Measurements from ENCODE around the gene TMEM258.
A peak's percentile ranks its signal among the peaks of the same experiment; 100 is the strongest.

TMEM258 gene

GRCh38 chr11:61817471-61818202 lies 25.2 kb upstream of the TMEM258 start:
- no peaks in the 10 kb centered on the region for H4K20me1 ChIP-seq (ENCODE audit: insufficient read depth)
- peak overlapping the region; percentile 63; the same call in 1 of the 2 replicates for H2AFZ ChIP-seq (ENCODE audit: low read depth)
- peak overlapping the region; percentile 37 for H3K4me2 ChIP-seq
- H3K4me3 ChIP-seq (IDR thresholded peaks at IDR 0.05; ENCODE audit: insufficient read depth, low read depth, low read length) = no peak overlapping the region
- TF ChIP-seq CTCF (conservative IDR thresholded peaks at IDR 0.05; ENCODE audit: low read depth, low read length) = no peak
- H3K36me3 ChIP-seq (ENCODE audit: insufficient read depth) = no peaks in the 10 kb centered on the region
- peaks cover 8% of the 10 kb centered on the region for H3K4me1 ChIP-seq (ENCODE audit: low read depth, poor library complexity, severe bottlenecking)
- H3K9ac ChIP-seq = peak overlapping the region; percentile 67; the same call in 1 of the 2 replicates
- H3K79me2 ChIP-seq (ENCODE audit: insufficient read depth, low read depth) = no peaks in the 10 kb centered on the region
- no peak overlapping the region; the same call in 1 of the 2 replicates for H3K27ac ChIP-seq
- H3K27me3 ChIP-seq (ENCODE audit: insufficient read depth, low read depth) = no peaks in the 10 kb centered on the region

DNA sequence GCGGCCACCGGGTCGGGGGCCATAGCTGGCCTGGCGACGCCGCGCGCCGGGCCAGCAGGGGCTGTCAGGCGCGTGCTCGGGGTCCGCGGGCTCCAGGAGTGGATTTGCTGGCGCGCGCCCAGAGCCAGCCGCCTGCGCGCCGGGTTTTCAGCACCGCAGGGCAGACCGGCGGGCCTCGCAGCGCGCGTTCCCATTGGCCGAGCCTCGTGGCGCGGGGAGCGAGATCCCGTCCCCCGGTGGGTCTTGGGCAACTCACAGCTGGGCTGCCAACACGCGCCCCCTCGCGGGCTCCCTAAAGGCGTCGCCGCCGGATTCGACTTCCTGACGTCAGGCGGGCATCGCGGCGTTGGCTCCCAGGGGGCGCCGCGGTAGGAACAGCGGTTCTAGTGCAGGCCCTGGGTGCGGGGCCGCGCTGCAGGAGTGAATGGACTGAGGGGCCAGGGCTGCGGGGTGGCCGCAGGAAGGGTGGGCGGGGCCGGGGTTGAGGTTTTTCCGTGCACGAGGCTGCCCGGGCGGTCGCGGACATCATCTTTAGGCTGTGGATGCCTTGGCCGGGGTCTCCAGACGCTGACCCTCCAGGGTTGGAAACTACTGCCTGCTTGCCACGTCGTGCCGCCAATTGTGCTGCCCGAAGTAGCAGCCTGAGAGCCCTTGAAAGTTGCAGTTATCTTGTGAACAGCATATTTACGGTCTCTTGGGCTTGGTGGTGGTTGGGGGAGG lies 24.5 kb upstream of the TMEM258 start, which contains the start of gene FADS1:
Gene FADS1 (minus strand): TSS at position 268 of the 720 bp plus-strand sequence. CDS start 74 bp downstream, at position 194.
- no peak within 1 kb of the TSS for H3K4me3 ChIP-seq (IDR thresholded peaks at IDR 0.05; ENCODE audit: insufficient read depth, low read depth, low read length)
- peaks cover 8% of the 10 kb centered on the region for H3K4me1 ChIP-seq (ENCODE audit: low read depth, poor library complexity, severe bottlenecking)
- H3K27ac ChIP-seq = peak within 1 kb of the TSS; percentile 48; the same call in 1 of the 2 replicates
- no peaks in the 10 kb centered on the region for H4K20me1 ChIP-seq (ENCODE audit: insufficient read depth)
- peak within 1 kb of the TSS; percentile 63 for H2AFZ ChIP-seq (ENCODE audit: low read depth)
- peak; percentile 45 for TF ChIP-seq CTCF (conservative IDR thresholded peaks at IDR 0.05; ENCODE audit: low read depth, low read length)
- H3K79me2 ChIP-seq (ENCODE audit: insufficient read depth, low read depth) = no peaks in the 10 kb centered on the region
- no peaks in the 10 kb centered on the region for H3K36me3 ChIP-seq (ENCODE audit: insufficient read depth)
- peak within 1 kb of the TSS; percentile 92 for H3K4me2 ChIP-seq
- H3K27me3 ChIP-seq (ENCODE audit: insufficient read depth, low read depth) = no peaks in the 10 kb centered on the region
- peak within 1 kb of the TSS; percentile 67 for H3K9ac ChIP-seq

DNA sequence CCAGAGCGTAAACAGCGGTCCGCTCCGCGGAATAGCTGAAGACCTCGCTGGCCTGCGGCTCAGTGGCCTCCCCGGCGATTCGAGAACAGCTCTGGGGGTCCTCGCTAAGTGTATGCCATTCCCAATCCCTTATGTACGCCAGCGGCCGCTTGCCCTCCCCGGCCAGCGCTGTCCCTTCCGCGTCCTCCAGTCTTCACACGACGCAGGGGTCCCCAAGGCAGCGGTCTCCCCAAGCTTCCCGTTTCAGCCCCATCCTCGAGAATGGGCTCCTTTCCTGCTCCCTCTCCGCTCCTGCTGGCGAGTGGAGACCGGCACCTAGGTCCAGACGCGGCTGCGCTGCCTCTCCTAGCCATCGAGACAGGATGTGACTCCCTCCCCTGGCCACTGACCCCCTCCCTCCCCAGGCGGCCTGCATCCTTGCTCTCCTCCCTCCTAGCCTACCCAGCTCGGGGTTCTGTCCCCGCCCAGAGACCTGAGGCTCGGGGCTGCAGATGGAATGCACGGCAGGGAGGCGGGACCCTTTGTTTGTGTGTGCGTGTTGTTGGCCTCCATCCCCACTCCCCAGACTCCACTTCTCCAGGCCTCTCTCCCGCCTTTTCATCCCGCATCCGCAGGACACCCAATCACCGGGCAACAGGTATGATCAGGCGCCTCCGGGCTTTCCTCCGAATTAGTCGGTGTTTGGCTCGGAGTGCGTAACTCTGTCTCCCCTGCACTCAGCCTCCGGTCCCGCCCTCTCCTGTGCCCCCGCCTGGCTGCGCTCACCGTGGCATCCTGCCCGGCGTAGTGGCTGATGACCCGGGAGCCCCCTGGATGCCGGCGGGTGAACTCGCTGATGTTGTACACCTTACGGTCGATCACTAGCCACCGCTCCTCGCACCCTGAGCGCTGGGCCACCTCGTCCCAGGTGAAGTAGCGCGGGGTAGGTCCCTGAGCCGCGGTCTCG lies 23.7 kb upstream of the TMEM258 start:
- H3K4me1 ChIP-seq (ENCODE audit: low read depth, poor library complexity, severe bottlenecking) = peaks cover 8% of the 10 kb centered on the region
- no peak overlapping the region for H3K4me3 ChIP-seq (IDR thresholded peaks at IDR 0.05; ENCODE audit: insufficient read depth, low read depth, low read length)
- peak overlapping the region; percentile 48; the same call in 1 of the 2 replicates for H3K27ac ChIP-seq
- no peaks in the 10 kb centered on the region for H3K27me3 ChIP-seq (ENCODE audit: insufficient read depth, low read depth)
- H3K36me3 ChIP-seq (ENCODE audit: insufficient read depth) = no peaks in the 10 kb centered on the region
- peak overlapping the region; percentile 63 for H2AFZ ChIP-seq (ENCODE audit: low read depth)
- TF ChIP-seq CTCF (conservative IDR thresholded peaks at IDR 0.05; ENCODE audit: low read depth, low read length) = no peak
- no peaks in the 10 kb centered on the region for H4K20me1 ChIP-seq (ENCODE audit: insufficient read depth)
- H3K4me2 ChIP-seq = peak overlapping the region; percentile 92
- H3K9ac ChIP-seq = peak overlapping the region; percentile 67
- no peaks in the 10 kb centered on the region for H3K79me2 ChIP-seq (ENCODE audit: insufficient read depth, low read depth)

Measured in KMS-11 (cell line).